HEK293 (cell line): ENCODE measurements around the gene MYLK.

ENCODE experiments used
- CTCF ChIA-PET: fragments of 350-600 bp; formaldehyde crosslinking; extraction: SDS; loops from one replicate; lab custom pipeline; 2021; ENCODE audit warnings: antibody characterized with exemption; lab: Yijun Ruan, JAX
- POLR2A ChIA-PET: fragments of 300-600 bp; formaldehyde crosslinking; extraction: SDS; loops from one replicate; lab custom pipeline; 2020; ENCODE audit warnings: antibody characterized with exemption, inconsistent platforms; lab: Yijun Ruan, JAX
- H3K27ac ChIP-seq: fragments of 200-500 bp; sonication (Bioruptor generic); 2 replicates; pipeline ENCODE4 v1.5.1; 2014; ENCODE audit warnings: low read depth, low read length, control low read depth, inconsistent platforms; ENCODE audit errors: extremely low read depth
- H3K36me3 ChIP-seq, 2 experiments: fragments of 200-500 bp in 1 of 2; sonication (Bioruptor generic) in 1 of 2; 1 replicate in 1 of 2; 2 replicates in 1 of 2; pipeline ENCODE4 v1.5.1; 2014 to 2017; ENCODE audit warnings: inconsistent platforms in 2 of 2, low read length in 2 of 2; ENCODE audit not compliant: control insufficient read depth in 2 of 2, insufficient read depth in 1 of 2
- H3K4me1 ChIP-seq: fragments of 200-500 bp; sonication (Bioruptor generic); 2 replicates; pipeline ENCODE4 v1.5.1; 2014; ENCODE audit warnings: mild to moderate bottlenecking, low read length, inconsistent platforms; ENCODE audit not compliant: control insufficient read depth, insufficient read depth
- H3K4me3 ChIP-seq: 2 replicates; pipeline ENCODE4 v1.5.1; 2011; ENCODE audit warnings: low read depth, mild to moderate bottlenecking, control low read depth, low read length, moderate library complexity
- H3K9me3 ChIP-seq: fragments of 200-500 bp; sonication (Bioruptor generic); 2 replicates; pipeline ENCODE4 v1.5.1; 2014; ENCODE audit warnings: low read depth, low read length, inconsistent platforms; ENCODE audit not compliant: control insufficient read depth, insufficient read depth
- GLIS1 ChIP-seq: fragments of 450-650 bp; formaldehyde crosslinking; IDR thresholded peaks from 2 replicates; pipeline ENCODE4 v1.5.1; 2016; ENCODE audit warnings: missing biosample characterization, missing genetic modification characterization
- MYNN ChIP-seq: fragments of 450-650 bp; formaldehyde crosslinking; IDR thresholded peaks from 2 replicates; pipeline ENCODE4 v1.5.1; 2016; ENCODE audit warnings: missing biosample characterization, missing genetic modification characterization, borderline replicate concordance
- SETDB1 ChIP-seq: IDR thresholded peaks from one replicate; pipeline ENCODE4 v1.6.1; 2017; ENCODE audit warnings: mild to moderate bottlenecking, low read length, moderate library complexity, mixed read lengths; ENCODE audit not compliant: insufficient read length
- SP2 ChIP-seq: fragments of 450-650 bp; formaldehyde crosslinking; IDR thresholded peaks from 2 replicates; pipeline ENCODE4 v1.5.1; 2016; ENCODE audit warnings: missing biosample characterization, missing genetic modification characterization
- SP7 ChIP-seq: fragments of 450-650 bp; formaldehyde crosslinking; IDR thresholded peaks from 2 replicates; pipeline ENCODE4 v1.5.1; 2016; ENCODE audit warnings: missing biosample characterization, missing genetic modification characterization
- YY2 ChIP-seq: fragments of 450-650 bp; formaldehyde crosslinking; IDR thresholded peaks from 2 replicates; pipeline ENCODE4 v1.5.1; 2016; ENCODE audit warnings: missing biosample characterization, missing genetic modification characterization
- ZFP37 ChIP-seq: fragments of 450-650 bp; formaldehyde crosslinking; IDR thresholded peaks from 2 replicates; pipeline ENCODE4 v1.5.1; 2016; ENCODE audit warnings: missing biosample characterization, missing genetic modification characterization
- ZNF10 ChIP-seq: fragments of 450-650 bp; formaldehyde crosslinking; IDR thresholded peaks from 2 replicates; pipeline ENCODE4 v1.5.1; 2017; ENCODE audit warnings: missing biosample characterization, missing genetic modification characterization
- ZNF155 ChIP-seq: fragments of 450-650 bp; formaldehyde crosslinking; IDR thresholded peaks from 2 replicates; pipeline ENCODE4 v1.5.1; 2016; ENCODE audit warnings: missing biosample characterization, missing genetic modification characterization
- ZNF169 ChIP-seq: fragments of 450-650 bp; formaldehyde crosslinking; IDR thresholded peaks from 2 replicates; pipeline ENCODE4 v1.5.1; 2016; ENCODE audit warnings: missing biosample characterization, missing genetic modification characterization
- ZNF302 ChIP-seq: fragments of 450-650 bp; formaldehyde crosslinking; IDR thresholded peaks from 2 replicates; pipeline ENCODE4 v1.5.1; 2016; ENCODE audit warnings: missing biosample characterization, missing genetic modification characterization, low read depth
- ZNF350 ChIP-seq: fragments of 450-650 bp; formaldehyde crosslinking; IDR thresholded peaks from 2 replicates; pipeline ENCODE4 v1.5.0; 2017; ENCODE audit warnings: missing biosample characterization, mild to moderate bottlenecking, missing genetic modification characterization
- ZNF394 ChIP-seq: fragments of 450-650 bp; formaldehyde crosslinking; IDR thresholded peaks from 2 replicates; pipeline ENCODE4 v1.5.1; 2016; ENCODE audit warnings: missing biosample characterization, missing genetic modification characterization, mild to moderate bottlenecking, moderate library complexity, borderline replicate concordance
- ZNF423 ChIP-seq: fragments of 450-650 bp; formaldehyde crosslinking; IDR thresholded peaks from 2 replicates; pipeline ENCODE4 v1.5.1; 2016; ENCODE audit warnings: missing biosample characterization, missing genetic modification characterization
- ZNF426 ChIP-seq: fragments of 450-650 bp; formaldehyde crosslinking; IDR thresholded peaks from 2 replicates; pipeline ENCODE4 v1.5.1; 2017; ENCODE audit warnings: missing biosample characterization, missing genetic modification characterization, mild to moderate bottlenecking, inconsistent platforms, moderate library complexity
- ZNF544 ChIP-seq: fragments of 450-650 bp; formaldehyde crosslinking; IDR thresholded peaks from 2 replicates; pipeline ENCODE4 v1.5.0; 2017; ENCODE audit warnings: missing biosample characterization, missing genetic modification characterization
- ZNF76 ChIP-seq: fragments of 450-650 bp; formaldehyde crosslinking; IDR thresholded peaks from 2 replicates; pipeline ENCODE4; 2016; ENCODE audit warnings: low read depth, missing biosample characterization, missing genetic modification characterization, borderline replicate concordance
- TF ChIP-seq, protein P1 (sequence below): fragments of 450-650 bp; formaldehyde crosslinking; IDR thresholded peaks from 2 replicates; pipeline ENCODE4 v1.5.1; 2016; ENCODE audit warnings: missing biosample characterization, missing genetic modification characterization, borderline replicate concordance
- TF ChIP-seq, protein P2 (sequence below): fragments of 450-650 bp; formaldehyde crosslinking; IDR thresholded peaks from 2 replicates; pipeline ENCODE4 v1.5.1; 2017; ENCODE audit warnings: missing biosample characterization, missing genetic modification characterization
- TF ChIP-seq, protein P3 (sequence below): fragments of 450-650 bp; formaldehyde crosslinking; IDR thresholded peaks from 2 replicates; pipeline ENCODE4 v1.5.1; 2017; ENCODE audit warnings: missing biosample characterization, mild to moderate bottlenecking, missing genetic modification characterization, moderate library complexity
- TF ChIP-seq, protein P4 (sequence below): fragments of 450-650 bp; formaldehyde crosslinking; IDR thresholded peaks from 2 replicates; pipeline ENCODE4 v1.5.1; 2016; ENCODE audit warnings: missing biosample characterization, missing genetic modification characterization, low read depth

Gene MYLK

DNA sequence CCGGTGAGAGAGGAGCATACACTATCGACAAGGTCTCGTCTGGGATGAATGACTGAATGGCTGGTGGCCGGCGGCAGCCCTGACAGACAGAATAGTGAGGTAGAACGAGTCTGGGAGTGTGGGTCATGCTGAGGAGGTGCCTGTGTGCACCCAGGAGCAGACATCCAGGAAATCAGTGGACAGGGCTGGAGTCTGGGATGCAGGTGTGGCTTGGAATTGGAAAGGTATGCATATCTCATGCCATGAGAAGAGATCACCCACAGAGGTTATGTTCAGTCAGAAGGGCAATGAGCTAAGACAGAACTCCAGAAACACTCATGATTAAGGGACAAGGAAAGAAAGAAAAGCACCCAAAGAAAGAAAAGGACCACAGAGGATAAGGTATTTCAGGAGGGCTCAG lies 320.1 kb downstream of the MYLK start:
- CTCF ChIA-PET: interaction anchor here (0.6 kb wide), 1 partner anchor 177 kb away, joined by 3 read pairs; no protein-coding TSS in a partner anchor
- peaks cover 0 to 17% of the 10 kb centered on the region in 2 experiments; a peak in 1 of 3 replicates for H3K36me3 ChIP-seq

DNA sequence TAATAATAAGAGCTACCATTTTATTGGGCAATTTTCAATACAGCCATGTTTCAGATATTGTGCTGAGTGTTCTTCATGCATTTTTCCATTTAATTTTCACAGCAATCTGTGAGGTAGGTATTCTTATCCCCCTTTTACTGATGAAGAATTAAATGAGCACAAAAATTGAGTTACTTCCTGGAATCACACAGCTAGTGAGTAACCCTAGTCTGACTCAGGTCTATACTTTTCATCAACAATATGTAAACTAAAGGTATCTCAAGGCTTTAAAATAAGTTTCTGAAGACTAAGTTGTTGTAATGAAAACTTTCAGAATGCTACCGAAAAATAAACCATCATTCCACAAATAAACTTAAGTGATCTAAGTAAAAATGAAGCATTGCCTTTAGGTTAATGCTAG lies 321.6 kb downstream of the MYLK start:
- Histone ChIP-seq H3K9me3 (no peaks in the 10 kb centered on the region), H3K27ac (no peak overlapping the region), H3K4me3 (no peak overlapping the region), H3K36me3 (peaks cover 0 to 14% of the 10 kb centered on the region in 2 experiments; a peak in 1 of 3 replicates), H3K4me1 (no peaks in the 10 kb centered on the region)
- ChIA-PET CTCF (interaction anchor here (0.7 to 1.0 kb wide), 3 partner anchors 11 to 1086 kb away, joined by 3 to 5 read pairs (median 3); no protein-coding TSS in a partner anchor), POLR2A (no interaction called here)
- no peak for TF ChIP-seq ZNF423 (tag by site-specific recombination)
- TF ChIP-seq SETDB1: no peak
- no peak for TF ChIP-seq GLIS1 (tag by site-specific recombination)

More for the DNA sequence above, 320.1 kb downstream of the MYLK start:
- TF ChIP-seq, protein P1, sequence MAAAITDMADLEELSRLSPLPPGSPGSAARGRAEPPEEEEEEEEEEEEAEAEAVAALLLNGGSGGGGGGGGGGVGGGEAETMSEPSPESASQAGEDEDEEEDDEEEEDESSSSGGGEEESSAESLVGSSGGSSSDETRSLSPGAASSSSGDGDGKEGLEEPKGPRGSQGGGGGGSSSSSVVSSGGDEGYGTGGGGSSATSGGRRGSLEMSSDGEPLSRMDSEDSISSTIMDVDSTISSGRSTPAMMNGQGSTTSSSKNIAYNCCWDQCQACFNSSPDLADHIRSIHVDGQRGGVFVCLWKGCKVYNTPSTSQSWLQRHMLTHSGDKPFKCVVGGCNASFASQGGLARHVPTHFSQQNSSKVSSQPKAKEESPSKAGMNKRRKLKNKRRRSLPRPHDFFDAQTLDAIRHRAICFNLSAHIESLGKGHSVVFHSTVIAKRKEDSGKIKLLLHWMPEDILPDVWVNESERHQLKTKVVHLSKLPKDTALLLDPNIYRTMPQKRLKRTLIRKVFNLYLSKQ (tag by site-specific recombination): no peak
- TF ChIP-seq ZNF394 (no peak), SP2 (tag by site-specific recombination) (no peak), ZNF302 (tag by site-specific recombination) (no peak), YY2 (no peak), ZNF426 (tag by site-specific recombination) (no peak)
- TF ChIP-seq, all 188 proteins: peak for 0
- H3K4me1 ChIP-seq: no peaks in the 10 kb centered on the region
- H3K9me3 ChIP-seq: no peaks in the 10 kb centered on the region
- H3K4me3 ChIP-seq: no peak overlapping the region
- POLR2A ChIA-PET: no interaction called here
- no peak overlapping the region for H3K27ac ChIP-seq

DNA sequence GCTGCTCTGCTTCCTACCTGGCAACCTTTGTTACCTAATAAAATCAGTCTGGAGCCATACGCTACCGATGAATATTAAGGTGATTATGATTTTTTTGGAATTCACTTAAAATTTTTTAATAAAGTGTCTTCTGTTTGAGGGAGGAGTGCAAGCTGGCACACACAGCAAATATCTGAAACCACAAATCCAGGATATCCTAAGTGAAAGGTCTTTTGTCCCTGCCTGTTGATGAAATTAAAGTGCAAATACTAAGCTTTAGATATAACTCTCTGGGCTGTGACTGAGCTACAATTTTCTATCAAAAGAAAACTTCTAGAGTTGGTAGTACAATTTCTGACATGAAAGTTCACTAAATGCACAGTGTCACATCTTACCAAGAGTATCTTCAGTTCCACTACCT lies 322.9 kb downstream of the MYLK start:
- H3K4me1 ChIP-seq: no peaks in the 10 kb centered on the region
- H3K36me3 ChIP-seq: peaks cover 0 to 19% of the 10 kb centered on the region in 2 experiments; a peak in 1 of 3 replicates
- TF ChIP-seq ZNF155: no peak
- TF ChIP-seq, protein P2, sequence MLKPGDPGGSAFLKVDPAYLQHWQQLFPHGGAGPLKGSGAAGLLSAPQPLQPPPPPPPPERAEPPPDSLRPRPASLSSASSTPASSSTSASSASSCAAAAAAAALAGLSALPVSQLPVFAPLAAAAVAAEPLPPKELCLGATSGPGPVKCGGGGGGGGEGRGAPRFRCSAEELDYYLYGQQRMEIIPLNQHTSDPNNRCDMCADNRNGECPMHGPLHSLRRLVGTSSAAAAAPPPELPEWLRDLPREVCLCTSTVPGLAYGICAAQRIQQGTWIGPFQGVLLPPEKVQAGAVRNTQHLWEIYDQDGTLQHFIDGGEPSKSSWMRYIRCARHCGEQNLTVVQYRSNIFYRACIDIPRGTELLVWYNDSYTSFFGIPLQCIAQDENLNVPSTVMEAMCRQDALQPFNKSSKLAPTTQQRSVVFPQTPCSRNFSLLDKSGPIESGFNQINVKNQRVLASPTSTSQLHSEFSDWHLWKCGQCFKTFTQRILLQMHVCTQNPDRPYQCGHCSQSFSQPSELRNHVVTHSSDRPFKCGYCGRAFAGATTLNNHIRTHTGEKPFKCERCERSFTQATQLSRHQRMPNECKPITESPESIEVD (tag by site-specific recombination): no peak
- no peak for TF ChIP-seq ZNF544
- TF ChIP-seq ZNF10 (tag by site-specific recombination): no peak
- TF ChIP-seq ZNF169: no peak
- TF ChIP-seq, protein P3, sequence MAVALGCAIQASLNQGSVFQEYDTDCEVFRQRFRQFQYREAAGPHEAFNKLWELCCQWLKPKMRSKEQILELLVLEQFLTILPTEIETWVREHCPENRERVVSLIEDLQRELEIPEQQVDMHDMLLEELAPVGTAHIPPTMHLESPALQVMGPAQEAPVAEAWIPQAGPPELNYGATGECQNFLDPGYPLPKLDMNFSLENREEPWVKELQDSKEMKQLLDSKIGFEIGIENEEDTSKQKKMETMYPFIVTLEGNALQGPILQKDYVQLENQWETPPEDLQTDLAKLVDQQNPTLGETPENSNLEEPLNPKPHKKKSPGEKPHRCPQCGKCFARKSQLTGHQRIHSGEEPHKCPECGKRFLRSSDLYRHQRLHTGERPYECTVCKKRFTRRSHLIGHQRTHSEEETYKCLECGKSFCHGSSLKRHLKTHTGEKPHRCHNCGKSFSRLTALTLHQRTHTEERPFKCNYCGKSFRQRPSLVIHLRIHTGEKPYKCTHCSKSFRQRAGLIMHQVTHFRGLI: no peak
- TF ChIP-seq ZFP37 (tag by site-specific recombination): no peak
- no peak for TF ChIP-seq MYNN
- TF ChIP-seq SP7: no peak
- no peak for TF ChIP-seq ZNF76 (tag by site-specific recombination)
- no peak for TF ChIP-seq ZNF350
- TF ChIP-seq, protein P4, sequence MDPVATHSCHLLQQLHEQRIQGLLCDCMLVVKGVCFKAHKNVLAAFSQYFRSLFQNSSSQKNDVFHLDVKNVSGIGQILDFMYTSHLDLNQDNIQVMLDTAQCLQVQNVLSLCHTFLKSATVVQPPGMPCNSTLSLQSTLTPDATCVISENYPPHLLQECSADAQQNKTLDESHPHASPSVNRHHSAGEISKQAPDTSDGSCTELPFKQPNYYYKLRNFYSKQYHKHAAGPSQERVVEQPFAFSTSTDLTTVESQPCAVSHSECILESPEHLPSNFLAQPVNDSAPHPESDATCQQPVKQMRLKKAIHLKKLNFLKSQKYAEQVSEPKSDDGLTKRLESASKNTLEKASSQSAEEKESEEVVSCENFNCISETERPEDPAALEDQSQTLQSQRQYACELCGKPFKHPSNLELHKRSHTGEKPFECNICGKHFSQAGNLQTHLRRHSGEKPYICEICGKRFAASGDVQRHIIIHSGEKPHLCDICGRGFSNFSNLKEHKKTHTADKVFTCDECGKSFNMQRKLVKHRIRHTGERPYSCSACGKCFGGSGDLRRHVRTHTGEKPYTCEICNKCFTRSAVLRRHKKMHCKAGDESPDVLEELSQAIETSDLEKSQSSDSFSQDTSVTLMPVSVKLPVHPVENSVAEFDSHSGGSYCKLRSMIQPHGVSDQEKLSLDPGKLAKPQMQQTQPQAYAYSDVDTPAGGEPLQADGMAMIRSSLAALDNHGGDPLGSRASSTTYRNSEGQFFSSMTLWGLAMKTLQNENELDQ (tag by site-specific recombination): no peak
- no peak for TF ChIP-seq SETDB1
- no peak overlapping the region for H3K27ac ChIP-seq
- ChIA-PET CTCF (interaction anchor here (0.6 to 1.7 kb wide), 4 partner anchors 8 to 531 kb away, joined by 3 to 9 read pairs (median 3); no protein-coding TSS in a partner anchor), POLR2A (no interaction called here)
- H3K4me3 ChIP-seq: no peak overlapping the region
- H3K9me3 ChIP-seq: no peaks in the 10 kb centered on the region
